Tibial nerve (tissue), 4 donors: ENCODE data around the gene ACSL1. TPM values are rescaled to one million over a fixed set of nuclear protein-coding genes. Genes with fewer than 3 reads are reported as not detected.

Source experiments
- DNase-seq, 2 donors: peaks; one replicate each; pipeline ENCODE4 v3.0.0-alpha.2; 2019; ENCODE audit warnings: low spot score in 2 of 2
- H3K27ac ChIP-seq, 4 donors: fragments of 200-600 bp; sonication (generic) in 3 of 4; one replicate each; pipeline ENCODE4 v1.5.1; 2017 to 2019; ENCODE audit warnings: mild to moderate bottlenecking in 1 of 4
- H3K27me3 ChIP-seq, 2 donors: fragments of 200-600 bp; sonication (generic) in 1 of 2; one replicate each; pipeline versions ENCODE4 v1.5.1 to v1.6.0; 2017 to 2019
- H3K36me3 ChIP-seq, 3 donors: fragments of 200-600 bp; sonication (generic); one replicate each; pipeline ENCODE4 v1.5.1; 2018 to 2019
- H3K4me1 ChIP-seq, 4 donors: fragments of 200-600 bp; sonication (generic) in 3 of 4; one replicate each; pipeline ENCODE4 v1.5.1; 2017 to 2019
- H3K4me3 ChIP-seq, 4 donors: fragments of 200-600 bp; sonication (generic) in 3 of 4; one replicate each; pipeline ENCODE4 v1.5.1; 2017 to 2019; ENCODE audit warnings: mild to moderate bottlenecking in 1 of 4, moderate library complexity in 1 of 4
- H3K9me3 ChIP-seq, 4 donors: fragments of 200-600 bp; sonication (generic) in 3 of 4; one replicate each; pipeline ENCODE4 v1.5.1; 2017 to 2019
- CTCF ChIP-seq, 5 experiments: fragments of 200-600 bp in 3 of 5; fragments of 450-650 bp in 2 of 5; sonication (generic) in 3 of 5; IDR thresholded peaks; one replicate each; pipeline ENCODE4 v1.5.1; 2016 to 2019; ENCODE audit warnings: antibody characterized with exemption in 5 of 5, mild to moderate bottlenecking in 3 of 5, moderate library complexity in 2 of 5
- EP300 ChIP-seq, 2 donors: sonication (generic); formaldehyde crosslinking; IDR thresholded peaks; one replicate each; pipeline ENCODE4 v1.6.1; 2017; ENCODE audit warnings: antibody characterized with exemption in 2 of 2, mild to moderate bottlenecking in 1 of 2
- POLR2A ChIP-seq, 2 donors: fragments of 450-650 bp; IDR thresholded peaks; one replicate each; pipeline ENCODE4 v1.6.1; 2017; ENCODE audit warnings: antibody characterized with exemption in 2 of 2, mild to moderate bottlenecking in 2 of 2, moderate library complexity in 2 of 2
- WGBS, 2 donors: methylation state at CpG; one replicate each; pipeline ENCODE4 v1.1.5; 2018; 5-methylcytosine and 5-hydroxymethylcytosine counted together
- total RNA-seq, 4 donors: library from RNA; depleted of rRNA; stranded (reverse); fragments of >200 nt; gene quantifications; one replicate each; pipeline ENCODE4 v1.1.0, GENCODE V29; 2016

Gene ACSL1
- total RNA-seq, 4 donors from 2014 or later, result 112 to 384 (median 211) TPM

GRCh38 chr4:184793735-184794355 is 31.9 kb downstream of the ACSL1 start:
- Histone ChIP-seq H3K36me3 (peaks cover 0 to 35% (median 0%) of the 10 kb centered on the region in 3 donors), H3K9me3 (no peaks in the 10 kb centered on the region), H3K27me3 (no peaks in the 10 kb centered on the region), H3K27ac (peak overlapping the region in 2 of 4 donors; percentile 73), H3K4me1 (peaks cover 0 to 22% (median 3%) of the 10 kb centered on the region in 4 donors), H3K4me3 (no peak overlapping the region)
- 56 to 73% methylated on average over 9 of the region's 9 CpGs for WGBS, 2 donors
- TF ChIP-seq POLR2A (IDR thresholded peaks at IDR 0.05) (no peak), CTCF (IDR thresholded peaks at IDR 0.05) (no peak), EP300 (IDR thresholded peaks at IDR 0.05) (no peak)
- DNase-seq, result no peak

- TF ChIP-seq EP300 (IDR thresholded peaks at IDR 0.05), result peak; percentile 75 to 77
- TF ChIP-seq POLR2A (IDR thresholded peaks at IDR 0.05), result no peak
- no peak for TF ChIP-seq CTCF (IDR thresholded peaks at IDR 0.05)
- Histone ChIP-seq H3K4me1 (peaks cover 0 to 22% (median 3%) of the 10 kb centered on the region in 4 donors), H3K27me3 (no peaks in the 10 kb centered on the region), H3K36me3 (peaks cover 0 to 37% (median 0%) of the 10 kb centered on the region in 3 donors), H3K27ac (peak overlapping the region in 2 of 4 donors; percentile 73), H3K9me3 (no peaks in the 10 kb centered on the region), H3K4me3 (no peak overlapping the region)
- no peak for DNase-seq
- 63 to 76% methylated on average over 10 of the region's 10 CpGs for WGBS, 2 donors
Measured at GRCh38 chr4:184792950-184793555, 32.7 kb downstream of the ACSL1 start.

GRCh38 chr4:184792334-184792733 is 33.4 kb downstream of the ACSL1 start:
- DNase-seq, result no peak
- 82 to 84% methylated on average over 8 of the region's 8 CpGs for WGBS, 2 donors
- peak overlapping the region in 2 of 4 donors; percentile 73 for H3K27ac ChIP-seq

GRCh38 chr4:184790826-184791225 is 34.9 kb downstream of the ACSL1 start:
- DNase-seq, result no peak
- no peak overlapping the region for H3K4me3 ChIP-seq
- no peaks in the 10 kb centered on the region for H3K27me3 ChIP-seq
- TF ChIP-seq EP300 (IDR thresholded peaks at IDR 0.05), result no peak
- no peak for TF ChIP-seq CTCF (IDR thresholded peaks at IDR 0.05)
- TF ChIP-seq POLR2A (IDR thresholded peaks at IDR 0.05), result no peak
- WGBS, 2 donors, result 84 to 87% methylated on average over 3 of the region's 3 CpGs
- no peaks in the 10 kb centered on the region for H3K9me3 ChIP-seq
- no peak overlapping the region for H3K27ac ChIP-seq
- H3K36me3 ChIP-seq, result peaks cover 0 to 42% (median 0%) of the 10 kb centered on the region in 3 donors
- peaks cover 0 to 22% (median 3%) of the 10 kb centered on the region in 4 donors for H3K4me1 ChIP-seq

More at GRCh38 chr4:184792334-184792733, 33.4 kb downstream of the ACSL1 start:
- Histone ChIP-seq H3K4me1 (peaks cover 0 to 22% (median 3%) of the 10 kb centered on the region in 4 donors), H3K4me3 (no peak overlapping the region), H3K9me3 (no peaks in the 10 kb centered on the region), H3K27me3 (no peaks in the 10 kb centered on the region), H3K36me3 (peaks cover 0 to 37% (median 0%) of the 10 kb centered on the region in 3 donors)
- TF ChIP-seq EP300 (IDR thresholded peaks at IDR 0.05) (no peak), POLR2A (IDR thresholded peaks at IDR 0.05) (no peak), CTCF (IDR thresholded peaks at IDR 0.05) (no peak)
